NCI-H2107 treated with DMSO at 0.1 percent for 48 hours (cell line): ENCODE data around the gene APH1A.
"Not testable (repeated sequence)": the region's sequence is repeated elsewhere in the genome, so short reads cannot be mapped to it uniquely, and the experiment has no call there.

Experiments
- DNase-seq: peaks from one replicate; lab custom pipeline; 2025; ENCODE audit not compliant: unreplicated experiment; lab: John Stamatoyannopoulos, UW

The APH1A gene

GRCh38 chr1:150268705-150269403 is at the start of gene APH1A:
APH1A (minus strand) TSS chr1:150269016; CDS start chr1:150268810, 206 bp downstream.
- peak; percentile 96 for DNase-seq

- DNase-seq, result not testable (repeated sequence)
Observed at GRCh38 chr1:150314691-150315090, 45.9 kb upstream of the APH1A start.

- DNase-seq, result no peak
Observed at GRCh38 chr1:150311762-150312161, 42.9 kb upstream of the APH1A start.

- peak; percentile 67 for DNase-seq
Observed at GRCh38 chr1:150309758-150310508, 41.1 kb upstream of the APH1A start.

DNA sequence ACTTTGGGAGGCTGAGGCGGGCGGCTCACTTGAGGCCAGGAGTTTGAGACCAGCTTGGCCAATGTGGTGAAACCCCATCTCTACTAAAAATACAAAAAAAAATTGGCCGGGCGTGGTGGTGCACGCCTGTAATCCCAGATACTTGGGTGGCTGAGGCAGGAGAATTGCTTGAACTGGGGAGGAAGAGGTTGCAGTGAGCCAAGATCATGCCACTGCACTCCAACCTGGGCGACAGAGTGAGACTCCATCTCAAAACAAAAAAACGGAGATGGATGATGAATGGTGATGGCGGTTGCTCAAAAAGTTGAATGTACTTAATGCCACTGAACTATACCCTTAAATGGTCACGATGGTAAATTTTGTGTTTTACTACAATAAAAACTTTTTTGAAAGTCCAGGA is 39.8 kb upstream of the APH1A start:
- DNase-seq, result not testable (repeated sequence)

GRCh38 chr1:150302902-150303301 is 34.1 kb upstream of the APH1A start:
- no peak for DNase-seq

DNA sequence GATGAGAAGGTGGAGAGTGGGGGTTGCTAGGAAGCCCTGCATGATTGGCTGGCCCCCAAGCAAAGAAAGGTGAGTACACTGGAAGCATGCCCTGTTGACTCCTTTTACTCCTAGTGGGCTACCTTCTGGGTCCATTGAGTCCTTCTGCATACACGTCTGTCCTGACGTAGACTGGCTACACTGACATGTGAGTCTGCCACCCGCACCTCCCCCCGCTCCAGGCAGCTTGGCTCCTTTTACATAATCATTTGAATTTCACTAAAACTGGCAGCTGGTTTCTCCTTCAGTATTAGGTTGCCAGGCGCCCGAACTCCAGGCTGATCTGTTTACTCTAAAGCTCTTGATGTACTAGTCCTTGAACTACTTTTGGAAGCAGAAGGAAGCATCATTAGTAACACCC is 33.5 kb upstream of the APH1A start:
- peak; percentile 28 for DNase-seq

GRCh38 chr1:150299716-150300115 is 30.9 kb upstream of the APH1A start:
- no peak for DNase-seq

- DNase-seq, result no peak
Observed at GRCh38 chr1:150295476-150295875, 26.7 kb upstream of the APH1A start.

DNA sequence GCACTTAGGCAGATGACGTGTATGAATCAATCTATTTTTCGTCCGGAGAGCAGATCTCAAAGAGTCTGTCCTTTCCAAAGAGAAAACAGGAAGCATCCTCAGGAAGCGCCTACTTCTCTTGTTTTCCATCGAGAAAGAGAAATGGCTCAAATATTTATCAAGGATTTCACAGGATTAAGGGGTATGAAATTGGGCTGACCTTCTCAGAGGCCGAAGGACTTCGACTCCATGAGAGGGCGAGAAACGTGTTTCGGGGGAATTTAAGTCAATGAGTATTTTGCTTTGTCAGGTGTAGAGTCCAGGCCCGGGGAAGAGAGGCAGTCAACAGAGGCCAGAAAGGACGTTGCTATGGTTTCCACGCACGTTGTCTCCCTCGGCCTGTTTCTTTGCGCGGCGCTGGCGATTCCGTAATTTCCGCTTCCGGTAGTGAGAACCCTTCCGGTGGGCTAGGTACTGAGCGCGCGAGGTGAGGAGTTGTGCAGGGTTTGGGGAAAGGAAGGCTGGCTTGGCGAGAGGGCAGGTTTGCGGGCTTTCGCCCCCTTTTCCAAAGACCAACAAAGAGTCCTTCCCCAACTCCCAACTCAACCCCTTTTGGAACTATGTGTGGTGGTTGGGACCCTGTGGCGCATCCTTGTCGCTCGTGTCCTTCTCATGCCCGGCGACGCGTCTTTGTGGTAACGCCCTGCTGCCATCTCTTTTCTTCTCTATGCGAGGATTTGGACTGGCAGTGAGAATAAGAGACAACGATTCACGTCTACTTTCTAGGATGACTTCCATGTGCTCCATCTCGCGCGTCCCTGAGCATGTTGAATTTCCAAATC is 24.8 kb upstream of the APH1A start, which contains the start of gene MRPS21:
Gene MRPS21 (plus strand): TSS at position 429 of the 821 bp plus-strand sequence. CDS start 506 bp downstream, outside the sequence.
- peak; percentile 88 for DNase-seq

DNA sequence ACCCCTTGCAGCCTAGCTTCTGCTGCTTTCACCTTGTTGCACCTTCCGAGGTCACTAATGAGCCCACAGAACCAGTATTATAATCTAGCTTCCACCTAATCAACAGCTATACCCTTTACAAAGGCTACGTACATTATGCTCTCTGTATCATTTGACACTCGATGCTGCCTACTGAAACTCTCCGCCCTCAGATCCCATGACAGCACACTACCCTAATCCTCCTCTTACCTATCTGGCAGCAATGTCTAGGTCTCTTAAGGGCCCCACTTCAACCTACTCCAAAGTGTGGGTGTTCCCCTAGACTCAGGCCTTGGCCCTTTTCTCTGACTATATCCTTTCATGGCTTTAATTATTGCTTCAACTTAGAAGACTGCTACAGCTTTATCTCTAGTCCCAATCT is 20.0 kb upstream of the APH1A start:
- no peak for DNase-seq

- no peak for DNase-seq
Observed at GRCh38 chr1:150288382-150288781, 19.6 kb upstream of the APH1A start.

DNA sequence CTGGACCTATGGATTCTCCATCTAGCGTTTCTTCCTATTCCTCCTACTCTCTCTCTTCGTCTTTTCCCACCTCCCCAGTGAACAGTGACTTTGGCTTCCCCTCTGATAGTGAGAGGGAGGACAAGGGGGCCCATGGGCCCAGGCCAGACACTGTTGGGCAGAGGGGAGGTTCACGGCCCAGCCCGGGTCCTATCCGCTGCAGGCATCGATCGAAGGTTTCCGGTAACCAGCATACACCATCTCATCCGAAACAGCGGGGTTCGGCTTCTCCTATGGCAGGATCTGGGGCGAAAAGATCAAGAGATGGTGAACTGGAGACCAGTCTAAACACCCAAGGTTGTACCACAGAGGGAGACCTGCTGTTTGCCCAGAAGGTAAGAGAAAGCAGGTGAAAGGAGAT is 14.4 kb upstream of the APH1A start:
- DNase-seq, result no peak

- peak; percentile 71 for DNase-seq
Observed at GRCh38 chr1:150282558-150282958, 13.7 kb upstream of the APH1A start.

GRCh38 chr1:150281758-150282557 is 13.1 kb upstream of the APH1A start, which contains the start of gene CIART:
CIART (plus strand) TSS chr1:150282554; CDS start chr1:150283268, 714 bp downstream.
- peak; percentile 99 for DNase-seq

GRCh38 chr1:150281221-150281757 is 12.5 kb upstream of the APH1A start:
- peak; percentile 86 for DNase-seq

DNA sequence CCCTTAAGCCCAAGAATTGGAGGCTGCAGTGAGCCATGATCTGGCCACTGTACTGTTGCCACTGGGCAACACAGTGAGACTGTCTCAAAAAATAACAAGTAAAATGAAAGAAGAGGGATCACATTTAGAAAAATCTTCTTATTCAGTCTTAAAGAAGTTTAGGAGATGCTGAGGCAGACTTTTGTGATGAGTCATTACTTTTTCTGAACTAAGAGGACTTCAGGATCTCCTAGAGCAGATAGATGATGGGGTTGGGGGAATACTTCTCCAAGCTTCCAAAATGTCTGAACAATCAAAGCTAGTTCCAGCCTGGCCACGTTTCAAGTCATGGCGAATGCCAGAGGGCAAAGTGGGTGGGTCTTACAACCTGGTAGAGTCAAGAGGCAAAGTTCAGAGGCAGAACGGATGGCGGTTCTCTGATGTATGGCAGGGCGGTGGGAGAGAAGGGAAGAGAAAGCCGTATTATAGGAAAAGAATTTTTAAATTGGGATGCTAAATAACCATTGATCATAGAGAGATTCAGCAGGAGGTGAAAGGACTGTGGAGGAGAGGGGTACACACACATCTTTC is 11.4 kb upstream of the APH1A start:
- DNase-seq, result no peak

DNA sequence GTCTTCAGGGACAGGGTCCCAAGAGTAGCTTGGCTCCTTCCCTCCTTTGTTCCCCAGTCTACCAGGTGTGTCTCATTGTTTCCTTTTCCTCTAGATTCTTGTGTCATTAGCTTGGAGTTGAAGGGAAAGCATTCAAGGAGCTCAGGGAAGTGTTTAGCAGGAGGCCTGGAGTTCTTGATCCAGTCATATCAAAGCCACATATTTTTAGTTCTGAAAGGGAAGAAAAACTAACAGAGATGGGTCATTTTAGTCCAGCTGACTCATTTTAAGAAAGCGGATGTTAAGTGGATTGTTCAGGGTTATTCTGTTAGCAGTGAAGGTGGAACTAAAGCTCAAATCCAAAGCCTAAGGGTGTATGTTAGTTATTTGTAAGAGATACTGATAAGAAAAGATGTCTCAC is 4.5 kb upstream of the APH1A start:
- no peak for DNase-seq

GRCh38 chr1:150271291-150271959 is 2.6 kb upstream of the APH1A start:
- DNase-seq, result no peak
